A673 (cell line): ENCODE results near the gene ARHGAP4.

Experiments
- EZH2 ChIP-seq: fragments of 200-600 bp; sonication (generic); IDR thresholded peaks from 2 replicates; pipeline ENCODE4 v1.6.1; 2017; ENCODE audit warnings: borderline replicate concordance, low read depth, mild to moderate bottlenecking, mixed read lengths, antibody characterized with exemption, low read length; ENCODE audit not compliant: poor library complexity, severe bottlenecking
- TF ChIP-seq, protein P1 (sequence below): fragments of 300-800, 200-600 bp; sonication (generic); conservative IDR thresholded peaks from 2 replicates; pipeline ENCODE4 v1.5.1; 2017; ENCODE audit warnings: low read depth, mild to moderate bottlenecking, antibody characterized with exemption, low read length, moderate library complexity, mixed read lengths

GRCh38 chrX:153932220-153932915 is 6.3 kb upstream of the ARHGAP4 start:
- no peak for TF ChIP-seq EZH2
- TF ChIP-seq, protein P1, sequence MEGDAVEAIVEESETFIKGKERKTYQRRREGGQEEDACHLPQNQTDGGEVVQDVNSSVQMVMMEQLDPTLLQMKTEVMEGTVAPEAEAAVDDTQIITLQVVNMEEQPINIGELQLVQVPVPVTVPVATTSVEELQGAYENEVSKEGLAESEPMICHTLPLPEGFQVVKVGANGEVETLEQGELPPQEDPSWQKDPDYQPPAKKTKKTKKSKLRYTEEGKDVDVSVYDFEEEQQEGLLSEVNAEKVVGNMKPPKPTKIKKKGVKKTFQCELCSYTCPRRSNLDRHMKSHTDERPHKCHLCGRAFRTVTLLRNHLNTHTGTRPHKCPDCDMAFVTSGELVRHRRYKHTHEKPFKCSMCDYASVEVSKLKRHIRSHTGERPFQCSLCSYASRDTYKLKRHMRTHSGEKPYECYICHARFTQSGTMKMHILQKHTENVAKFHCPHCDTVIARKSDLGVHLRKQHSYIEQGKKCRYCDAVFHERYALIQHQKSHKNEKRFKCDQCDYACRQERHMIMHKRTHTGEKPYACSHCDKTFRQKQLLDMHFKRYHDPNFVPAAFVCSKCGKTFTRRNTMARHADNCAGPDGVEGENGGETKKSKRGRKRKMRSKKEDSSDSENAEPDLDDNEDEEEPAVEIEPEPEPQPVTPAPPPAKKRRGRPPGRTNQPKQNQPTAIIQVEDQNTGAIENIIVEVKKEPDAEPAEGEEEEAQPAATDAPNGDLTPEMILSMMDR, result no peak
